H9 (cell line): ENCODE data around the gene ANAPC13. TPM values are rescaled to one million over a fixed set of nuclear protein-coding genes. Genes with fewer than 3 reads are reported as not detected.

Experiments used
- DNase-seq: peaks from one replicate; pipeline ENCODE4 v3.0.0-alpha.2; 2017
- H2AFZ ChIP-seq: one replicate; pipeline ENCODE4 v1.6.1; 2013; ENCODE audit warnings: mild to moderate bottlenecking, low read length, control low read depth, moderate library complexity
- H2AK5ac ChIP-seq: 2 replicates; pipeline ENCODE4 v1.6.1; 2013; ENCODE audit warnings: low read length, control low read depth, mixed read lengths; ENCODE audit not compliant: insufficient read length
- H2BK120ac ChIP-seq: one replicate; pipeline ENCODE4 v1.6.1; 2013; ENCODE audit warnings: low read depth, mild to moderate bottlenecking, low read length, control low read depth, inconsistent platforms; ENCODE audit not compliant: poor library complexity, severe bottlenecking
- H2BK12ac ChIP-seq: 2 replicates; pipeline ENCODE4 v1.6.1; 2013; ENCODE audit warnings: low read length, control low read depth, mixed read lengths, low read depth; ENCODE audit not compliant: insufficient read length
- H2BK15ac ChIP-seq: 2 replicates; pipeline ENCODE4 v1.6.1; 2013; ENCODE audit warnings: low read depth, low read length, control low read depth
- H2BK20ac ChIP-seq: one replicate; pipeline ENCODE4 v1.6.1; 2013; ENCODE audit warnings: low read depth, mild to moderate bottlenecking, low read length, control low read depth, inconsistent platforms; ENCODE audit not compliant: poor library complexity, severe bottlenecking
- H2BK5ac ChIP-seq: 2 replicates; pipeline ENCODE4 v1.6.1; 2013; ENCODE audit warnings: low read length, control low read depth, mixed read lengths; ENCODE audit not compliant: insufficient read length
- H3K14ac ChIP-seq: 2 replicates; pipeline ENCODE4 v1.6.1; 2013; ENCODE audit warnings: low read length, control low read depth; ENCODE audit not compliant: insufficient read depth
- H3K18ac ChIP-seq: 2 replicates; pipeline ENCODE4 v1.6.1; 2013; ENCODE audit warnings: low read depth, mild to moderate bottlenecking, mixed read lengths, low read length, control low read depth; ENCODE audit not compliant: insufficient read length
- H3K23ac ChIP-seq: 2 replicates; pipeline ENCODE4 v1.6.1; 2013; ENCODE audit warnings: low read length, control low read depth, mixed read lengths, low read depth; ENCODE audit not compliant: insufficient read length
- H3K23me2 ChIP-seq: 2 replicates; pipeline ENCODE4 v1.6.1; 2013; ENCODE audit warnings: low read depth, mild to moderate bottlenecking, mixed read lengths, low read length, control low read depth; ENCODE audit not compliant: insufficient read length, poor library complexity, severe bottlenecking
- H3K27ac ChIP-seq: 2 replicates; pipeline ENCODE4 v1.5.1; 2013; ENCODE audit warnings: low read length, control low read depth, mixed read lengths, low read depth; ENCODE audit not compliant: insufficient read length
- H3K27me3 ChIP-seq: 2 replicates; pipeline ENCODE4 v1.6.1; 2013; ENCODE audit warnings: low read length, control low read depth, inconsistent platforms; ENCODE audit not compliant: insufficient read depth
- H3K4ac ChIP-seq: 2 replicates; pipeline ENCODE4 v1.6.1; 2013; ENCODE audit warnings: low read depth, mild to moderate bottlenecking, control low read depth, inconsistent platforms, low read length, moderate library complexity
- H3K4me1 ChIP-seq: 2 replicates; pipeline ENCODE4 v1.6.1; 2013; ENCODE audit warnings: low read length, control low read depth, inconsistent platforms; ENCODE audit not compliant: insufficient read depth
- H3K4me2 ChIP-seq: 2 replicates; pipeline ENCODE4 v1.6.1; 2013; ENCODE audit warnings: low read length, control low read depth, mixed read lengths; ENCODE audit not compliant: insufficient read length, insufficient read depth
- H3K56ac ChIP-seq: 2 replicates; pipeline ENCODE4 v1.6.1; 2013; ENCODE audit warnings: low read depth, mild to moderate bottlenecking, mixed read lengths, low read length, control low read depth; ENCODE audit not compliant: insufficient read length
- H3K79me1 ChIP-seq: 2 replicates; pipeline ENCODE4 v1.6.1; 2013; ENCODE audit warnings: low read depth, mild to moderate bottlenecking, moderate library complexity, low read length, control low read depth, inconsistent platforms; ENCODE audit not compliant: insufficient read depth, poor library complexity, severe bottlenecking
- H3K79me2 ChIP-seq: 2 replicates; pipeline ENCODE4 v1.6.1; 2013; ENCODE audit warnings: low read length, control low read depth, inconsistent platforms; ENCODE audit not compliant: insufficient read depth
- H3K9ac ChIP-seq: 2 replicates; pipeline ENCODE4 v1.6.1; 2013; ENCODE audit warnings: low read length, control low read depth, mixed read lengths; ENCODE audit not compliant: insufficient read length; ENCODE audit errors: extremely low read depth
- H3K9me3 ChIP-seq: one replicate; pipeline ENCODE4 v1.6.1; 2013; ENCODE audit warnings: low read depth, low read length, inconsistent platforms; ENCODE audit not compliant: control insufficient read depth
- H3T11ph ChIP-seq: one replicate; pipeline ENCODE4 v1.6.1; 2013; ENCODE audit warnings: mild to moderate bottlenecking, low read length, control low read depth, inconsistent platforms
- H4K20me1 ChIP-seq: one replicate; pipeline ENCODE4 v1.6.1; 2013; ENCODE audit not compliant: control insufficient read depth, insufficient read length, insufficient read depth
- H4K5ac ChIP-seq: 2 replicates; pipeline ENCODE4 v1.6.1; 2013; ENCODE audit warnings: low read depth, mild to moderate bottlenecking, mixed read lengths, low read length, control low read depth; ENCODE audit not compliant: insufficient read length
- H4K8ac ChIP-seq: replicated peaks from 2 replicates; pipeline ENCODE4 v1.6.1; 2013; ENCODE audit warnings: low read length, control low read depth, mixed read lengths, low read depth; ENCODE audit not compliant: insufficient read length
- H4K91ac ChIP-seq: 2 replicates; pipeline ENCODE4 v1.6.1; 2013; ENCODE audit warnings: low read depth, mild to moderate bottlenecking, moderate library complexity, mixed read lengths, low read length, control low read depth; ENCODE audit not compliant: insufficient read length
- H3K27ac Mint-ChIP-seq, 3 experiments: 2 replicates in 2 of 3; 3 replicates in 1 of 3; pipeline ENCODE4 v1.8.0; 2020 to 2021; ENCODE audit warnings: mixed read lengths in 3 of 3, mild to moderate bottlenecking in 1 of 3, moderate library complexity in 1 of 3
- H3K27me3 Mint-ChIP-seq: 2 replicates; pipeline ENCODE4 v1.8.0; 2021; ENCODE audit warnings: low read depth, mild to moderate bottlenecking, moderate library complexity, mixed read lengths
- H3K36me3 Mint-ChIP-seq, 3 experiments: 2 replicates in 2 of 3; 3 replicates in 1 of 3; pipeline ENCODE4 v1.8.0; 2020 to 2021; ENCODE audit warnings: low read depth in 3 of 3, mixed read lengths in 3 of 3; ENCODE audit not compliant: insufficient read depth in 1 of 3
- H3K4me1 Mint-ChIP-seq, 2 experiments: 2 replicates each; pipeline ENCODE4 v1.8.0; 2020; ENCODE audit warnings: mixed read lengths in 2 of 2
- H3K4me3 Mint-ChIP-seq, 2 experiments: 2 replicates in 1 of 2; 3 replicates in 1 of 2; pipeline ENCODE4 v1.8.0; 2020 to 2021; ENCODE audit warnings: mild to moderate bottlenecking in 2 of 2, mixed read lengths in 2 of 2, moderate library complexity in 1 of 2
- H3K9me3 Mint-ChIP-seq, 2 experiments: 2 replicates in 1 of 2; 3 replicates in 1 of 2; pipeline ENCODE4 v1.8.0; 2020; ENCODE audit warnings: mild to moderate bottlenecking in 2 of 2, mixed read lengths in 2 of 2, moderate library complexity in 1 of 2
- WGBS: extraction: QIAGEN DNeasy Blood & Tissue Kit; methylation state at CpG from one replicate; pipeline ENCODE4 v1.1.7; 2013; ENCODE audit warnings: missing lambda C conversion rate, low lambda C conversion rate, mixed read lengths; ENCODE audit not compliant: insufficient read length; ENCODE audit errors: extremely low coverage; 5-methylcytosine and 5-hydroxymethylcytosine counted together
- total RNA-seq: library from RNA; stranded (reverse); gene quantifications from 2 replicates; pipeline ENCODE4 v1.2.1, GENCODE V29; 2021
- TF ChIP-seq, protein P1 (sequence below): fragments of 200-600 bp; sonication (generic); conservative IDR thresholded peaks from 3 replicates; pipeline ENCODE4 v1.8.0; 2021; ENCODE audit warnings: antibody characterized with exemption, mild to moderate bottlenecking

The ANAPC13 gene
- total RNA-seq, 1 experiment from 2014 or later = 42.8 TPM

DNA sequence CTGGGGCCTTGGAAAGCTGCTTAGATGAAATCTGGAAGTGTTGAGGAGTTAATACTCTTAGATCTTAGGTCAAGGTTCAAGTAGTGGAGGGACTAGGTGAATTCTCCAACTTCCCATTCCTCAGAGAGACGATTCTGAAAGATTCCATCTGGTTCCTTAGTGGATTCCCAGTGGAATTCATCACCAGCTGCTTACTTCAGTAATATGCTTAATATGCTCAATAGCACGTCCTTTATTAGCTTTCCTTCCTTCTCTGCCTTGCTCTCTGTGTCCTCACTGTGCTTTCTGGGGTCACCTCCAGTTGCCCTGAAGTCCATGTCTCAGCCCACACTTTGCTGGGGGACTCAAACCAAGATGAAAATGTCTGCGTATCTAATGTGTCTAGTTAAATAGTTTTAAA, 31.1 kb upstream of the ANAPC13 start:
- TF ChIP-seq, protein P1, sequence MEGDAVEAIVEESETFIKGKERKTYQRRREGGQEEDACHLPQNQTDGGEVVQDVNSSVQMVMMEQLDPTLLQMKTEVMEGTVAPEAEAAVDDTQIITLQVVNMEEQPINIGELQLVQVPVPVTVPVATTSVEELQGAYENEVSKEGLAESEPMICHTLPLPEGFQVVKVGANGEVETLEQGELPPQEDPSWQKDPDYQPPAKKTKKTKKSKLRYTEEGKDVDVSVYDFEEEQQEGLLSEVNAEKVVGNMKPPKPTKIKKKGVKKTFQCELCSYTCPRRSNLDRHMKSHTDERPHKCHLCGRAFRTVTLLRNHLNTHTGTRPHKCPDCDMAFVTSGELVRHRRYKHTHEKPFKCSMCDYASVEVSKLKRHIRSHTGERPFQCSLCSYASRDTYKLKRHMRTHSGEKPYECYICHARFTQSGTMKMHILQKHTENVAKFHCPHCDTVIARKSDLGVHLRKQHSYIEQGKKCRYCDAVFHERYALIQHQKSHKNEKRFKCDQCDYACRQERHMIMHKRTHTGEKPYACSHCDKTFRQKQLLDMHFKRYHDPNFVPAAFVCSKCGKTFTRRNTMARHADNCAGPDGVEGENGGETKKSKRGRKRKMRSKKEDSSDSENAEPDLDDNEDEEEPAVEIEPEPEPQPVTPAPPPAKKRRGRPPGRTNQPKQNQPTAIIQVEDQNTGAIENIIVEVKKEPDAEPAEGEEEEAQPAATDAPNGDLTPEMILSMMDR = no peak
- H3K23me2 ChIP-seq = no peaks in the 10 kb centered on the region
- H2BK12ac ChIP-seq = no peak overlapping the region
- no peak overlapping the region for H3K56ac ChIP-seq
- H2BK120ac ChIP-seq = no peak overlapping the region
- Mint-ChIP-seq H3K36me3 (peaks cover 3 to 22% (median 9%) of the 10 kb centered on the region in 3 experiments; a peak in 6 of 7 replicates), H3K4me1 (peaks cover 3 to 9% of the 10 kb centered on the region in 2 experiments; a peak in 2 of 4 replicates), H3K27ac (no peak overlapping the region), H3K4me3 (no peak overlapping the region), H3K27me3 (no peaks in the 10 kb centered on the region), H3K9me3 (peaks cover 5 to 8% of the 10 kb centered on the region in 2 experiments)
- H2BK5ac ChIP-seq = no peak overlapping the region
- H3K14ac ChIP-seq = no peak overlapping the region
- no peak overlapping the region for H3K23ac ChIP-seq
- H3K79me1 ChIP-seq = no peaks in the 10 kb centered on the region
- H3K4ac ChIP-seq = no peak overlapping the region
- no peak overlapping the region for H2BK20ac ChIP-seq
- H2AFZ ChIP-seq = no peak overlapping the region
- no peak overlapping the region for H3T11ph ChIP-seq
- no peak overlapping the region for H2BK15ac ChIP-seq
- no peaks in the 10 kb centered on the region for H3K27me3 ChIP-seq
- no peaks in the 10 kb centered on the region; the same call in 1 of the 2 replicates for H3K79me2 ChIP-seq
- H3K9me3 ChIP-seq = no peaks in the 10 kb centered on the region
- DNase-seq = no peak
- H4K20me1 ChIP-seq = no peaks in the 10 kb centered on the region
- H2AK5ac ChIP-seq = no peak overlapping the region
- no CpG with 5 or more reads among the region's 3 CpGs for WGBS
- H3K9ac ChIP-seq = no peak overlapping the region
- no peak overlapping the region for H3K27ac ChIP-seq
- H3K4me2 ChIP-seq = no peak overlapping the region
- H4K8ac ChIP-seq = no peak overlapping the region
- no peak overlapping the region for H3K18ac ChIP-seq
- no peak overlapping the region for H4K5ac ChIP-seq
- H3K4me1 ChIP-seq = no peaks in the 10 kb centered on the region
- no peak overlapping the region for H4K91ac ChIP-seq
